MCF 10A (cell line): Measurements from ENCODE around the gene FRMPD4. TPM values are rescaled to one million over a fixed set of nuclear protein-coding genes. Genes with fewer than 3 reads are reported as not detected.

Experiments
- BruUV-seq: library from RNA; stranded (reverse); fragments of 400-500 nt; replicated peaks from 2 replicates; lab custom pipeline; 2021; lab: Mats Ljungman, UMichigan
- CTCF ChIA-PET: fragments of 300-600 bp; sonication (Branson Sonifier 250); formaldehyde crosslinking; extraction: SDS; loops from one replicate; lab custom pipeline; 2021; ENCODE audit warnings: antibody characterized with exemption, inconsistent platforms; lab: Yijun Ruan, JAX
- POLR2A ChIA-PET: fragments of 300-600, 350-650 bp; sonication (Branson Sonifier 250); formaldehyde crosslinking; extraction: SDS; loops from one replicate; lab custom pipeline; 2020; ENCODE audit warnings: antibody characterized with exemption, inconsistent platforms; lab: Yijun Ruan, JAX
- DNase-seq: peaks from one replicate; pipeline ENCODE4 v3.0.0-alpha.2; 2018; ENCODE audit not compliant: unreplicated experiment
- H3K27ac Mint-ChIP-seq: one replicate; pipeline ENCODE4 v1.8.0; 2022; ENCODE audit warnings: mild to moderate bottlenecking, low read depth, mixed read lengths; ENCODE audit not compliant: unreplicated experiment
- H3K27me3 Mint-ChIP-seq: one replicate; pipeline ENCODE4 v1.8.0; 2022; ENCODE audit warnings: mixed read lengths; ENCODE audit not compliant: insufficient read depth, unreplicated experiment
- H3K36me3 Mint-ChIP-seq: one replicate; pipeline ENCODE4 v1.8.0; 2022; ENCODE audit warnings: mild to moderate bottlenecking, moderate library complexity, mixed read lengths; ENCODE audit not compliant: insufficient read depth, unreplicated experiment
- H3K4me1 Mint-ChIP-seq: one replicate; pipeline ENCODE4 v1.8.0; 2022; ENCODE audit warnings: mixed read lengths; ENCODE audit not compliant: insufficient read depth, unreplicated experiment
- H3K4me3 Mint-ChIP-seq: one replicate; pipeline ENCODE4 v1.8.0; 2022; ENCODE audit warnings: mild to moderate bottlenecking, moderate library complexity, mixed read lengths; ENCODE audit not compliant: unreplicated experiment
- H3K9me3 Mint-ChIP-seq: one replicate; pipeline ENCODE4 v1.8.0; 2022; ENCODE audit warnings: mixed read lengths; ENCODE audit not compliant: unreplicated experiment
- CTCF ChIP-seq: fragments of 200-600 bp; IDR thresholded peaks from one replicate; pipeline ENCODE4 v1.8.0; 2022; ENCODE audit warnings: antibody characterized with exemption, mild to moderate bottlenecking; ENCODE audit not compliant: unreplicated experiment
- intact Hi-C: fragments of 100-400 bp; cut with micrococcal nuclease; formaldehyde crosslinking; loops from 2 replicates; pipeline ENCODE4 v1.14.1; 2022
- total RNA-seq: library from RNA; stranded (reverse); gene quantifications from 2 replicates; pipeline ENCODE4 v1.2.3, GENCODE V29; 2022

FRMPD4 gene
- total RNA-seq, 1 experiment from 2014 or later: not detected

DNA sequence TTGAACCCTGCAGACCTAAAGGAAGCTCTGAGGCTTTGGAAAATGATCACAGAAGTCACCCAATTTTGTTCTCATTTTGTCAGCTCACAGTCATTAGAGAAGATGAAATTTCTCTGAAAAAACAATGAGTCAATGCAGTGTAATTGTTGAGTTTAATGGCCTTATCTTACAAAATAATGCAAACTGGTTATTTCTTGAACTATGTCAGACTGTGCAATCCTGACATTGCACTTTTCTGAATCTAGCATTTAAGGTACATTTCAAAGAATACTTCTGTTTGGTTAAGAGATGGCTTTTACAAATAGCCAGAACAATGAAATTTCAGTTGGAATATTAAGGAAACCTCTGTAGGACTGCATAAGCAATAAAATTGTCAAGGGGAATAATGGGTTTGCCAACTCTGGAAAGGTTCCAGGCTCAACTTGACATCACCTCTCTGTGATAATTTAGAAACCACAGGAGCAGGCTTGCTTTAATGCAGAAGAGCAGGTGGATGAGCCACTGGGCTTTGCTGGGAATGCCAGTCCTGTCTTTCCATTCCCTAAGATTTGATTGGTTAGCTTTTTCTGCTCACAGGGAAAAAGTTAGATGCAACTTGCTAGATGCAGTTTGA, 222.8 kb downstream of the FRMPD4 start:
- no peaks in the 10 kb centered on the region for H3K27me3 Mint-ChIP-seq

GRCh38 chrX:12363216-12363615, 224.9 kb downstream of the FRMPD4 start:
- no peak for TF ChIP-seq CTCF
- BruUV-seq: no TSS peak
- ChIA-PET POLR2A (no interaction called here), CTCF (no interaction called here)
- no peaks in the 10 kb centered on the region for H3K9me3 Mint-ChIP-seq
- H3K4me3 Mint-ChIP-seq: no peak overlapping the region
- intact Hi-C loops: no loop called here
- H3K27ac Mint-ChIP-seq: no peak overlapping the region
- DNase-seq: no peak
- no peaks in the 10 kb centered on the region for H3K4me1 Mint-ChIP-seq
- H3K27me3 Mint-ChIP-seq: no peaks in the 10 kb centered on the region
- no peaks in the 10 kb centered on the region for H3K36me3 Mint-ChIP-seq

More for the DNA sequence above, 222.8 kb downstream of the FRMPD4 start:
- no peak overlapping the region for H3K4me3 Mint-ChIP-seq
- ChIA-PET CTCF (interaction anchor here (0.6 kb wide), 2 partner anchors 199 to 341 kb away, joined by 3 to 4 read pairs; no protein-coding TSS in a partner anchor), POLR2A (interaction anchor here (1.1 kb wide), 1 partner anchor 86 kb away, joined by 3 read pairs; no protein-coding TSS in a partner anchor)
- no peak for TF ChIP-seq CTCF
- DNase-seq: peak; percentile 42
- BruUV-seq: no TSS peak
- no peaks in the 10 kb centered on the region for H3K36me3 Mint-ChIP-seq
- H3K27ac Mint-ChIP-seq: no peak overlapping the region
- no peaks in the 10 kb centered on the region for H3K4me1 Mint-ChIP-seq
- intact Hi-C loops: no loop called here
- H3K9me3 Mint-ChIP-seq: no peaks in the 10 kb centered on the region

GRCh38 chrX:12366440-12366839, 228.2 kb downstream of the FRMPD4 start:
- Mint-ChIP-seq H3K4me3 (no peak overlapping the region), H3K27me3 (no peaks in the 10 kb centered on the region), H3K27ac (no peak overlapping the region), H3K4me1 (no peaks in the 10 kb centered on the region), H3K36me3 (no peaks in the 10 kb centered on the region), H3K9me3 (no peaks in the 10 kb centered on the region)
- intact Hi-C loops: no loop called here
- no peak for TF ChIP-seq CTCF
- DNase-seq: no peak
- ChIA-PET CTCF (interaction anchor here (0.7 kb wide), 2 partner anchors 32 to 202 kb away, joined by 3 read pairs; no protein-coding TSS in a partner anchor), POLR2A (no interaction called here)
- no TSS peak for BruUV-seq

DNA sequence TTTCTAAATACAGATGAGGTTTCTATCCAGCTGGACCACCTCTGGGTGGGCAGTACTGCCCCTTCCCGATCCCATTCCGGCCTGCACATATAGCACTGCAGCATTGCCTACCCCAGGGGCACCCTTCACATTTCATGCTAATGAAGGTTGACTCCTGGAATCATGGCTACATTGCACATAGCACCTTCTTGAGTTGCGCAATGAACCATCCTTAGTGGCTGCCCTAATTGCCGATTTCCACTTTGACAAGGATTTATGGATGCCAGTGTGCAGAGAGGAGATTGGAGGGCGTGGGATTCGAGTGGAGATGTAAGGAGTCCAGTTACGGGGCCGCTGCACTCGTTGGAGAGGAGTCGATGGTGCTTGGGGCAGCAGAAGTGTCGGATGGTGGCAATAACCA, 229.0 kb downstream of the FRMPD4 start:
- BruUV-seq: no TSS peak
- ChIA-PET POLR2A (no interaction called here), CTCF (no interaction called here)
- TF ChIP-seq CTCF: no peak
- H3K9me3 Mint-ChIP-seq: no peaks in the 10 kb centered on the region
- DNase-seq: no peak
- peaks cover 2% of the 10 kb centered on the region for H3K4me1 Mint-ChIP-seq
- intact Hi-C loops: no loop called here
- no peaks in the 10 kb centered on the region for H3K27me3 Mint-ChIP-seq
- H3K27ac Mint-ChIP-seq: no peak overlapping the region
- H3K36me3 Mint-ChIP-seq: no peaks in the 10 kb centered on the region
- H3K4me3 Mint-ChIP-seq: no peak overlapping the region
